OCI-LY1 (cell line): Measurements from ENCODE around the gene PRPF6.

ENCODE experiments used
- EZH2 ChIP-seq: fragments of 200-600 bp; sonication (generic), shearing (Covaris generic); IDR thresholded peaks from 2 replicates; pipeline ENCODE4 v1.8.0; 2017; ENCODE audit warnings: borderline replicate concordance, mixed run types, mild to moderate bottlenecking, antibody characterized with exemption, low read length, moderate library complexity, mixed read lengths
- TF ChIP-seq, protein P1 (sequence below): fragments of 200-600 bp; sonication (generic), shearing (Covaris generic); IDR thresholded peaks from 2 replicates; pipeline ENCODE4 v1.5.1; 2017; ENCODE audit warnings: mild to moderate bottlenecking, antibody characterized with exemption, low read length, moderate library complexity, mixed read lengths

DNA sequence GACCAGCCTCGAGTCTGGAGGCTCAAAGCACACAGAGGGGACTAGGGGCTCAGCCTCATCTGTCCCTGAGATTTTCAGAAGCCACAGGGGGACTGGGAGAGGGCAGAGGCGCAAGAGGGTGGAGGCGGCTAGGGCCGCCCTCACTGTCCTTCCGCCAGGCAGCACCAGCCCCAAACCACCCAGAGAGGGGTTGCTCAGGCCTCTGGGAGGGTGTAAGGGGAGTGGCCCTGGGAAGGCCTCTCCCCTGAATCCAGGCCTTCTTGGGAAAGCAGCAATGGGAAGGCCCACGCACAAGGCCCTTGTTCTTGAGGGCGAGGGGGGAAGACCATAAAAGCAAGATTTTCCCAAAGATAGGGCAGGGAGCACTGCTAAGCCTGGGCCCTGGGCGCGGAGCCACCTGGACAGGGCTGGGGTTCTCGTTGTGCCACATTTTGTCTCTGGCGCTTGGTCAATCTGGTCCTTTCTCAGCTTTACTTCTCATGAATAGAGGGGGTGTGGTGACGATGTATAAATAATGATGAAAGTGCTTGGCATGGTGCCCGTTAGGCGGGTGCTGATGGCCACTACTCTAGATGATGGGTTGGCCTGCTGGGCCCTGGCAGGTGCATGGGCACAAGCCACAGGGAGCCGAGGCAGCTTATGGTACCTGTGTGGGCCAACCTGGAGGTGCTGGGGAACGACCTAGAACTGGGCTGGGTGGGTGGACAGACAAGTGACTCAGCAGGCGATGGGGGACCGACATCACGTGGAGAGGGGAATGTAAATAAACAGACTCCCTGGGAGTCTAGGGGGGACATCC, 6.3 kb upstream of the PRPF6 start:
- TF ChIP-seq, protein P1, sequence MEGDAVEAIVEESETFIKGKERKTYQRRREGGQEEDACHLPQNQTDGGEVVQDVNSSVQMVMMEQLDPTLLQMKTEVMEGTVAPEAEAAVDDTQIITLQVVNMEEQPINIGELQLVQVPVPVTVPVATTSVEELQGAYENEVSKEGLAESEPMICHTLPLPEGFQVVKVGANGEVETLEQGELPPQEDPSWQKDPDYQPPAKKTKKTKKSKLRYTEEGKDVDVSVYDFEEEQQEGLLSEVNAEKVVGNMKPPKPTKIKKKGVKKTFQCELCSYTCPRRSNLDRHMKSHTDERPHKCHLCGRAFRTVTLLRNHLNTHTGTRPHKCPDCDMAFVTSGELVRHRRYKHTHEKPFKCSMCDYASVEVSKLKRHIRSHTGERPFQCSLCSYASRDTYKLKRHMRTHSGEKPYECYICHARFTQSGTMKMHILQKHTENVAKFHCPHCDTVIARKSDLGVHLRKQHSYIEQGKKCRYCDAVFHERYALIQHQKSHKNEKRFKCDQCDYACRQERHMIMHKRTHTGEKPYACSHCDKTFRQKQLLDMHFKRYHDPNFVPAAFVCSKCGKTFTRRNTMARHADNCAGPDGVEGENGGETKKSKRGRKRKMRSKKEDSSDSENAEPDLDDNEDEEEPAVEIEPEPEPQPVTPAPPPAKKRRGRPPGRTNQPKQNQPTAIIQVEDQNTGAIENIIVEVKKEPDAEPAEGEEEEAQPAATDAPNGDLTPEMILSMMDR, result no peak
- TF ChIP-seq EZH2, result no peak
